HepG2 (cell line): ENCODE data around the gene DAG1.

Experiments
- ESRRA ChIP-seq: sonication (generic); formaldehyde crosslinking; IDR thresholded peaks from 2 replicates; pipeline ENCODE4 v1.5.1; 2020; ENCODE audit warnings: mild to moderate bottlenecking, low read depth, missing genetic modification reagents
- FOXK2 ChIP-seq: fragments of 450-650 bp; IDR thresholded peaks from 2 replicates; pipeline ENCODE4 v1.6.1; 2016
- GABPA ChIP-seq, 2 experiments: IDR thresholded peaks; 2 replicates each; pipeline ENCODE4 v1.6.1; 2011 to 2016; ENCODE audit warnings: low read depth in 2 of 2, low read length in 1 of 2, missing biosample characterization in 1 of 2, missing genetic modification characterization in 1 of 2
- JUNB ChIP-seq: sonication (generic); formaldehyde crosslinking; IDR thresholded peaks from 2 replicates; pipeline ENCODE4 v1.8.0; 2022; ENCODE audit warnings: missing genetic modification reagents, mild to moderate bottlenecking, borderline replicate concordance
- SP140L ChIP-seq: sonication (generic); formaldehyde crosslinking; IDR thresholded peaks from 2 replicates; pipeline ENCODE4 v1.4.0; 2020; ENCODE audit warnings: missing genetic modification reagents, borderline replicate concordance
- ZNF24 ChIP-seq: fragments of 450-650 bp; IDR thresholded peaks from 2 replicates; pipeline ENCODE4 v1.6.1; 2017; ENCODE audit warnings: antibody characterized with exemption, mild to moderate bottlenecking
- ZNF350 ChIP-seq: sonication (generic); formaldehyde crosslinking; IDR thresholded peaks from 2 replicates; pipeline ENCODE4 v1.4.0; 2020; ENCODE audit warnings: mild to moderate bottlenecking, low read depth, missing genetic modification reagents, borderline replicate concordance
- ZNF558 ChIP-seq: sonication (generic); formaldehyde crosslinking; IDR thresholded peaks from 2 replicates; pipeline ENCODE4 v1.9.0; 2022; ENCODE audit warnings: mild to moderate bottlenecking, missing genetic modification reagents, borderline replicate concordance
- ZSCAN29 ChIP-seq: sonication (generic); formaldehyde crosslinking; conservative IDR thresholded peaks from 2 replicates; pipeline ENCODE4 v1.4.0; 2020; ENCODE audit warnings: mild to moderate bottlenecking, missing genetic modification reagents
- ZZZ3 ChIP-seq: sonication (generic); formaldehyde crosslinking; IDR thresholded peaks from 2 replicates; pipeline ENCODE4 v1.4.0; 2020; ENCODE audit warnings: missing genetic modification reagents, mild to moderate bottlenecking, borderline replicate concordance
- TF ChIP-seq, protein P1 (sequence below): sonication (generic); formaldehyde crosslinking; IDR thresholded peaks from 2 replicates; pipeline ENCODE4 v1.8.0; 2022; ENCODE audit warnings: mild to moderate bottlenecking, missing genetic modification reagents
- TF ChIP-seq, protein P2 (sequence below): sonication (generic); formaldehyde crosslinking; IDR thresholded peaks from 2 replicates; pipeline ENCODE4 v1.5.0; 2020; ENCODE audit warnings: mild to moderate bottlenecking, missing genetic modification reagents, moderate library complexity
- TF ChIP-seq, protein P3 (sequence below): sonication (generic); formaldehyde crosslinking; IDR thresholded peaks from one replicate; pipeline ENCODE4 v1.5.1; 2020; ENCODE audit warnings: mild to moderate bottlenecking, missing genetic modification reagents; ENCODE audit errors: not compliant biosample characterization
- TF ChIP-seq, protein P4 (sequence below): sonication (generic); formaldehyde crosslinking; IDR thresholded peaks from 2 replicates; pipeline ENCODE4 v1.5.0; 2020; ENCODE audit warnings: missing genetic modification reagents

DNA sequence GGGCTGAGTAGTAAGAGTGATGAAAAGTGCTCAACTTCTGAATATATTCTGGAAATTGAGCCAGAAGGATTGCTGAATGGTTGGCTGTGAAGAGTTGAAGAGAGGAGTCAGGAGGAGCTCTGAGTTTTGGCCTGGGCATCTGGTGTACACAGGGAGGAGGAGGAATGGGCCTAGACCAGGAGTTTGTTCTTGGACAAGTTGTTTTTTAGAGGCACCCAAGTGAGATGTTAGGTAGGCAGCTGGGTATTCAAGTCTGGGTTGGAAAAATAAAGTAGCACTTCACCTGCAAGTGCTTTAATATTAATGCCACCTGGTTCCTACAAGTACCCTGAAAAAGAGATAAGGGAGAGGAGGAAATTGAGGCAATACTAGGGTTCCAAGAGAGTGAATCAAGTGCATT is 98.9 kb downstream of the DAG1 start:
- TF ChIP-seq, protein P1, sequence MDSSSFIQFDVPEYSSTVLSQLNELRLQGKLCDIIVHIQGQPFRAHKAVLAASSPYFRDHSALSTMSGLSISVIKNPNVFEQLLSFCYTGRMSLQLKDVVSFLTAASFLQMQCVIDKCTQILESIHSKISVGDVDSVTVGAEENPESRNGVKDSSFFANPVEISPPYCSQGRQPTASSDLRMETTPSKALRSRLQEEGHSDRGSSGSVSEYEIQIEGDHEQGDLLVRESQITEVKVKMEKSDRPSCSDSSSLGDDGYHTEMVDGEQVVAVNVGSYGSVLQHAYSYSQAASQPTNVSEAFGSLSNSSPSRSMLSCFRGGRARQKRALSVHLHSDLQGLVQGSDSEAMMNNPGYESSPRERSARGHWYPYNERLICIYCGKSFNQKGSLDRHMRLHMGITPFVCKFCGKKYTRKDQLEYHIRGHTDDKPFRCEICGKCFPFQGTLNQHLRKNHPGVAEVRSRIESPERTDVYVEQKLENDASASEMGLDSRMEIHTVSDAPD (CRISPR knock-in tag), result no peak
- TF ChIP-seq, protein P2, sequence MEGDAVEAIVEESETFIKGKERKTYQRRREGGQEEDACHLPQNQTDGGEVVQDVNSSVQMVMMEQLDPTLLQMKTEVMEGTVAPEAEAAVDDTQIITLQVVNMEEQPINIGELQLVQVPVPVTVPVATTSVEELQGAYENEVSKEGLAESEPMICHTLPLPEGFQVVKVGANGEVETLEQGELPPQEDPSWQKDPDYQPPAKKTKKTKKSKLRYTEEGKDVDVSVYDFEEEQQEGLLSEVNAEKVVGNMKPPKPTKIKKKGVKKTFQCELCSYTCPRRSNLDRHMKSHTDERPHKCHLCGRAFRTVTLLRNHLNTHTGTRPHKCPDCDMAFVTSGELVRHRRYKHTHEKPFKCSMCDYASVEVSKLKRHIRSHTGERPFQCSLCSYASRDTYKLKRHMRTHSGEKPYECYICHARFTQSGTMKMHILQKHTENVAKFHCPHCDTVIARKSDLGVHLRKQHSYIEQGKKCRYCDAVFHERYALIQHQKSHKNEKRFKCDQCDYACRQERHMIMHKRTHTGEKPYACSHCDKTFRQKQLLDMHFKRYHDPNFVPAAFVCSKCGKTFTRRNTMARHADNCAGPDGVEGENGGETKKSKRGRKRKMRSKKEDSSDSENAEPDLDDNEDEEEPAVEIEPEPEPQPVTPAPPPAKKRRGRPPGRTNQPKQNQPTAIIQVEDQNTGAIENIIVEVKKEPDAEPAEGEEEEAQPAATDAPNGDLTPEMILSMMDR, result no peak
- TF ChIP-seq ZZZ3 (CRISPR knock-in tag) (no peak), JUNB (CRISPR knock-in tag) (no peak), GABPA (IDR thresholded peaks at IDR 0.05; ENCODE audit: low read depth, low read length) (no peak), GABPA (CRISPR knock-in tag; IDR thresholded peaks at IDR 0.05; ENCODE audit: low read depth) (no peak), FOXK2 (no peak), ZNF350 (CRISPR knock-in tag) (no peak), SP140L (no peak), ZNF558 (CRISPR knock-in tag) (no peak), ZNF24 (no peak), ZSCAN29 (CRISPR knock-in tag) (no peak), ESRRA (CRISPR knock-in tag) (no peak)
- TF ChIP-seq, protein P3, sequence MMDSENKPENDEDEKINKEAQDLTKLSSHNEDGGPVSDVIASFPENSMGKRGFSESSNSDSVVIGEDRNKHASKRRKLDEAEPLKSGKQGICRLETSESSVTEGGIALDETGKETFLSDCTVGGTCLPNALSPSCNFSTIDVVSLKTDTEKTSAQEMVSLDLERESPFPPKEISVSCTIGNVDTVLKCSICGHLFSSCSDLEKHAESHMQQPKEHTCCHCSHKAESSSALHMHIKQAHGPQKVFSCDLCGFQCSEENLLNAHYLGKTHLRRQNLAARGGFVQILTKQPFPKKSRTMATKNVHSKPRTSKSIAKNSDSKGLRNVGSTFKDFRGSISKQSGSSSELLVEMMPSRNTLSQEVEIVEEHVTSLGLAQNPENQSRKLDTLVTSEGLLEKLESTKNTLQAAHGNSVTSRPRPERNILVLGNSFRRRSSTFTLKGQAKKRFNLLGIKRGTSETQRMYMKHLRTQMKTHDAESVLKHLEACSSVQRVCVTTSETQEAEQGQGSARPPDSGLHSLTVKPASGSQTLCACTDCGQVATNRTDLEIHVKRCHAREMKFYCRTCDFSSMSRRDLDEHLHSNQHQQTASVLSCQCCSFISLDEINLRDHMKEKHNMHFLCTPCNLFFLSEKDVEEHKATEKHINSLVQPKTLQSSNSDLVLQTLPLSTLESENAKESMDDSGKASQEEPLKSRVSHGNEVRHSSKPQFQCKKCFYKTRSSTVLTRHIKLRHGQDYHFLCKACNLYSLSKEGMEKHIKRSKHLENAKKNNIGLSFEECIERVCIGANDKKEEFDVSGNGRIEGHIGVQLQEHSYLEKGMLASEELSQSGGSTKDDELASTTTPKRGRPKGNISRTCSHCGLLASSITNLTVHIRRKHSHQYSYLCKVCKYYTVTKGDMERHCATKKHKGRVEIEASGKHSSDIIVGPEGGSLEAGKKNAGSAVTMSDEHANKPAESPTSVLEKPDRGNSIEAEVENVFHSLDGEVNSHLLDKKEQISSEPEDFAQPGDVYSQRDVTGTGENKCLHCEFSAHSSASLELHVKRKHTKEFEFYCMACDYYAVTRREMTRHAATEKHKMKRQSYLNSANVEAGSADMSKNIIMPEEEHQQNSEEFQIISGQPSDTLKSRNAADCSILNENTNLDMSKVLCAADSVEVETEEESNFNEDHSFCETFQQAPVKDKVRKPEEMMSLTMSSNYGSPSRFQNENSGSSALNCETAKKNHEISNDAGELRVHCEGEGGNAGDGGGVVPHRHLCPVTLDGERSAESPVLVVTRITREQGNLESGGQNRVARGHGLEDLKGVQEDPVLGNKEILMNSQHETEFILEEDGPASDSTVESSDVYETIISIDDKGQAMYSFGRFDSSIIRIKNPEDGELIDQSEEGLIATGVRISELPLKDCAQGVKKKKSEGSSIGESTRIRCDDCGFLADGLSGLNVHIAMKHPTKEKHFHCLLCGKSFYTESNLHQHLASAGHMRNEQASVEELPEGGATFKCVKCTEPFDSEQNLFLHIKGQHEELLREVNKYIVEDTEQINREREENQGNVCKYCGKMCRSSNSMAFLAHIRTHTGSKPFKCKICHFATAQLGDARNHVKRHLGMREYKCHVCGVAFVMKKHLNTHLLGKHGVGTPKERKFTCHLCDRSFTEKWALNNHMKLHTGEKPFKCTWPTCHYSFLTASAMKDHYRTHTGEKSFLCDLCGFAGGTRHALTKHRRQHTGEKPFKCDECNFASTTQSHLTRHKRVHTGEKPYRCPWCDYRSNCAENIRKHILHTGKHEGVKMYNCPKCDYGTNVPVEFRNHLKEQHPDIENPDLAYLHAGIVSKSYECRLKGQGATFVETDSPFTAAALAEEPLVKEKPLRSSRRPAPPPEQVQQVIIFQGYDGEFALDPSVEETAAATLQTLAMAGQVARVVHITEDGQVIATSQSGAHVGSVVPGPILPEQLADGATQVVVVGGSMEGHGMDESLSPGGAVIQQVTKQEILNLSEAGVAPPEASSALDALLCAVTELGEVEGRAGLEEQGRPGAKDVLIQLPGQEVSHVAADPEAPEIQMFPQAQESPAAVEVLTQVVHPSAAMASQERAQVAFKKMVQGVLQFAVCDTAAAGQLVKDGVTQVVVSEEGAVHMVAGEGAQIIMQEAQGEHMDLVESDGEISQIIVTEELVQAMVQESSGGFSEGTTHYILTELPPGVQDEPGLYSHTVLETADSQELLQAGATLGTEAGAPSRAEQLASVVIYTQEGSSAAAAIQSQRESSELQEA (CRISPR knock-in tag), result no peak
- TF ChIP-seq, protein P4, sequence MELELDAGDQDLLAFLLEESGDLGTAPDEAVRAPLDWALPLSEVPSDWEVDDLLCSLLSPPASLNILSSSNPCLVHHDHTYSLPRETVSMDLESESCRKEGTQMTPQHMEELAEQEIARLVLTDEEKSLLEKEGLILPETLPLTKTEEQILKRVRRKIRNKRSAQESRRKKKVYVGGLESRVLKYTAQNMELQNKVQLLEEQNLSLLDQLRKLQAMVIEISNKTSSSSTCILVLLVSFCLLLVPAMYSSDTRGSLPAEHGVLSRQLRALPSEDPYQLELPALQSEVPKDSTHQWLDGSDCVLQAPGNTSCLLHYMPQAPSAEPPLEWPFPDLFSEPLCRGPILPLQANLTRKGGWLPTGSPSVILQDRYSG (CRISPR knock-in tag), result no peak
